Stomach (tissue), 4 donors: Measurements from ENCODE around the gene SFMBT2.

ENCODE experiments used
- CTCF ChIP-seq, 7 experiments: fragments of 450-650 bp in 4 of 7; fragments of 200-600 bp in 3 of 7; sonication (generic) in 3 of 7; IDR thresholded peaks; one replicate each; pipeline ENCODE4 v1.5.1; 2016 to 2019; ENCODE audit warnings: antibody characterized with exemption in 7 of 7, control low read depth in 2 of 7, mild to moderate bottlenecking in 1 of 7
- EP300 ChIP-seq: sonication (generic); formaldehyde crosslinking; IDR thresholded peaks from one replicate; pipeline ENCODE4 v1.6.1; 2017; ENCODE audit warnings: antibody characterized with exemption
- POLR2A ChIP-seq, 4 donors: fragments of 450-650 bp; IDR thresholded peaks; one replicate each; pipeline ENCODE4 v1.6.1; 2016; ENCODE audit warnings: antibody characterized with exemption in 4 of 4, control low read depth in 2 of 4, mild to moderate bottlenecking in 1 of 4, moderate library complexity in 1 of 4
- POLR2AphosphoS5 ChIP-seq, 3 donors: sonication (generic); formaldehyde crosslinking; IDR thresholded peaks; one replicate each; pipeline ENCODE4 v1.6.1; 2016; ENCODE audit warnings: antibody characterized with exemption in 3 of 3

- no peak for TF ChIP-seq CTCF (IDR thresholded peaks at IDR 0.05)
- no peak for TF ChIP-seq POLR2AphosphoS5 (IDR thresholded peaks at IDR 0.05)
- TF ChIP-seq POLR2A (IDR thresholded peaks at IDR 0.05): no peak
- no peak for TF ChIP-seq EP300
These were observed 226.0 kb downstream of the SFMBT2 start for GRCh38 chr10:7184660-7185366.
